Keratinocyte (primary cell): ENCODE measurements around the gene ITGA3. TPM values are rescaled to one million over a fixed set of nuclear protein-coding genes. Genes with fewer than 3 reads are reported as not detected.

Source experiments
- DNase-seq: peaks from one replicate; pipeline ENCODE4 v3.0.0-alpha.2; 2011; ENCODE audit warnings: low read depth, missing footprints, low spot score
- FAIRE-seq: peaks from 2 replicates; lab custom pipeline; 2011; peaks lifted over from hg19 to GRCh38; lab: Jason Lieb, UNC
- H2AFZ ChIP-seq: 2 replicates; pipeline ENCODE4 v1.6.0; 2012; ENCODE audit warnings: low read length, control low read depth, inconsistent platforms; ENCODE audit not compliant: control insufficient read depth
- H3K27ac ChIP-seq: 2 replicates; pipeline ENCODE4 v1.5.1; 2011; ENCODE audit warnings: low read length; ENCODE audit not compliant: control insufficient read depth, insufficient read depth
- H3K27me3 ChIP-seq: 3 replicates; pipeline ENCODE4 v1.6.0; 2011; ENCODE audit warnings: low read length; ENCODE audit not compliant: control insufficient read depth, insufficient read depth; ENCODE audit errors: extremely low read depth
- H3K36me3 ChIP-seq, 2 experiments: 2 replicates in 1 of 2; 3 replicates in 1 of 2; pipeline ENCODE4 v1.5.1; 2011; ENCODE audit warnings: low read length in 2 of 2, mild to moderate bottlenecking in 1 of 2; ENCODE audit not compliant: control insufficient read depth in 2 of 2, insufficient read depth in 2 of 2; ENCODE audit errors: extremely low read depth in 1 of 2
- H3K4me1 ChIP-seq: 3 replicates; pipeline ENCODE4 v1.5.1; 2011; ENCODE audit warnings: low read length; ENCODE audit not compliant: control insufficient read depth, insufficient read depth; ENCODE audit errors: extremely low read depth
- H3K4me2 ChIP-seq: 3 replicates; pipeline ENCODE4 v1.6.0; 2011; ENCODE audit warnings: low read depth, low read length; ENCODE audit not compliant: control insufficient read depth, insufficient read depth; ENCODE audit errors: extremely low read depth
- H3K4me3 ChIP-seq, 3 experiments: fragments of 200-600 bp in 1 of 3; sonication (generic) in 1 of 3; 2 replicates in 2 of 3; 3 replicates in 1 of 3; pipeline ENCODE4 v1.5.1; 2011 to 2016; ENCODE audit warnings: low read length in 3 of 3, mild to moderate bottlenecking in 3 of 3, control low read depth in 2 of 3, inconsistent platforms in 1 of 3, low read depth in 1 of 3, mixed read lengths in 1 of 3, mixed run types in 1 of 3, moderate library complexity in 1 of 3; ENCODE audit not compliant: control insufficient read depth in 2 of 3, insufficient read depth in 2 of 3; ENCODE audit errors: extremely low read depth in 1 of 3
- H3K79me2 ChIP-seq: 2 replicates; pipeline ENCODE4 v1.6.0; 2012; ENCODE audit warnings: low read length; ENCODE audit not compliant: control insufficient read depth, insufficient read depth
- H3K9ac ChIP-seq: 3 replicates; pipeline ENCODE4 v1.6.0; 2011; ENCODE audit warnings: low read length; ENCODE audit not compliant: control insufficient read depth, insufficient read depth; ENCODE audit errors: extremely low read depth
- H3K9me1 ChIP-seq: 3 replicates; pipeline ENCODE4 v1.6.0; 2011; ENCODE audit warnings: low read length; ENCODE audit not compliant: control insufficient read depth, insufficient read depth; ENCODE audit errors: extremely low read depth
- H3K9me3 ChIP-seq: 2 replicates; pipeline ENCODE4 v1.5.1; 2012; ENCODE audit warnings: low read depth, low read length; ENCODE audit not compliant: control insufficient read depth
- H4K20me1 ChIP-seq: 3 replicates; pipeline ENCODE4 v1.6.0; 2011; ENCODE audit warnings: low read length; ENCODE audit not compliant: control insufficient read depth, insufficient read depth; ENCODE audit errors: extremely low read depth
- CTCF ChIP-seq, 3 experiments: IDR thresholded peaks in 1 of 3; conservative IDR thresholded peaks in 1 of 3; optimal IDR thresholded peaks in 1 of 3; 2 replicates in 2 of 3; 3 replicates in 1 of 3; pipeline versions ENCODE3 to v1.5.1; 2011; ENCODE audit warnings: low read length in 3 of 3, mild to moderate bottlenecking in 3 of 3, moderate library complexity in 2 of 3, control low read depth in 1 of 3, inconsistent platforms in 1 of 3; ENCODE audit not compliant: insufficient read depth in 2 of 3; ENCODE audit errors: extremely low read depth in 1 of 3
- EZH2 ChIP-seq: IDR thresholded peaks from one replicate; pipeline ENCODE4 v1.6.1; 2012; ENCODE audit warnings: inconsistent platforms, mild to moderate bottlenecking, low read length, moderate library complexity
- dilution Hi-C: fragments of 300-500 bp; cut with MboI; formaldehyde crosslinking; loops from one replicate; pipeline ENCODE4 v1.7.0; 2020; ENCODE audit warnings: low sequenced_read_pairs; ENCODE audit not compliant: extremely low pct_ligation_motif_present
- polyA plus RNA-seq, 5 experiments: library from polyadenylated mRNA; depleted of rRNA in 3 of 5; stranded (reverse) in 3 of 5; stranded (forward) in 1 of 5; unstranded in 1 of 5; fragments of >200 nt; gene quantifications; 1 replicate in 1 of 5; 2 replicates in 3 of 5; 3 replicates in 1 of 5; pipeline versions ENCODE4 v1.2.1 to v1.2.3, GENCODE V29; 2011 to 2012; ENCODE audit warnings: missing spikeins in 2 of 5, low read depth in 1 of 5, low replicate concordance in 1 of 5

ITGA3 gene
- polyA plus RNA-seq, 1 donor (not counting 4 experiments of a cell fraction or from before 2014, with no cell fraction given), result 427 TPM

GRCh38 chr17:50042211-50042610 is 13.7 kb upstream of the ITGA3 start:
- Histone ChIP-seq H3K4me1 (peaks cover 39% of the 10 kb centered on the region), H3K9me1 (no peaks in the 10 kb centered on the region), H3K27me3 (no peaks in the 10 kb centered on the region), H3K79me2 (no peaks in the 10 kb centered on the region), H3K4me3 (no peak overlapping the region), H4K20me1 (no peaks in the 10 kb centered on the region), H3K9ac (no peak overlapping the region), H3K9me3 (no peaks in the 10 kb centered on the region), H3K27ac (no peak overlapping the region), H3K4me2 (no peak overlapping the region), H2AFZ (no peak overlapping the region), H3K36me3 (no peaks in the 10 kb centered on the region)
- dilution Hi-C loops, result no loop called here
- TF ChIP-seq EZH2, result no peak
- TF ChIP-seq CTCF (optimal IDR thresholded peaks at IDR 0.05 in 1 of 3, IDR thresholded peaks at IDR 0.05 in 1 of 3, conservative IDR thresholded peaks at IDR 0.05 in 1 of 3; ENCODE audit: extremely low read depth in 1 of 3, insufficient read depth in 2 of 3, low read length in 3 of 3), result no peak
- DNase-seq (no peak), FAIRE-seq (no peak)

GRCh38 chr17:50043290-50044148 is 12.4 kb upstream of the ITGA3 start:
- Histone ChIP-seq H3K4me1 (peaks cover 40% of the 10 kb centered on the region), H3K36me3 (no peaks in the 10 kb centered on the region), H3K4me2 (no peak overlapping the region), H3K27me3 (no peaks in the 10 kb centered on the region), H3K79me2 (no peaks in the 10 kb centered on the region), H3K9me3 (no peaks in the 10 kb centered on the region), H3K27ac (no peak overlapping the region), H3K9ac (no peak overlapping the region), H2AFZ (no peak overlapping the region), H3K9me1 (peaks cover 2% of the 10 kb centered on the region), H3K4me3 (no peak overlapping the region), H4K20me1 (no peaks in the 10 kb centered on the region)
- TF ChIP-seq EZH2, result no peak
- no peak for TF ChIP-seq CTCF (optimal IDR thresholded peaks at IDR 0.05 in 1 of 3, IDR thresholded peaks at IDR 0.05 in 1 of 3, conservative IDR thresholded peaks at IDR 0.05 in 1 of 3; ENCODE audit: extremely low read depth in 1 of 3, insufficient read depth in 2 of 3, low read length in 3 of 3)
- FAIRE-seq, result peak; percentile 17
- no peak for DNase-seq
- dilution Hi-C loops, result no loop called here
